Measurements from ENCODE around the gene CTSW.
"Not testable (repeated sequence)": the region's sequence is repeated elsewhere in the genome, so short reads cannot be mapped to it uniquely, and the experiment has no call there.

CTSW gene

GRCh38 chr11:65879617-65880016 lies at the start of gene CTSW:
Gene CTSW, plus strand, starts transcription at chr11:65879837. Its CDS starts 18 bp downstream, at chr11:65879855.
- H3K4me3 ChIP-seq (ENCODE audit: low read depth, low read length): no peak within 1 kb of the TSS
- TF ChIP-seq CTCF (IDR thresholded peaks at IDR 0.05; ENCODE audit: low read depth, low read length): no peak

GRCh38 chr11:65832231-65832630 lies 47.4 kb upstream of the CTSW start:
- not testable (repeated sequence) for H3K4me3 ChIP-seq (ENCODE audit: low read depth, low read length)

GRCh38 chr11:65833297-65834030 lies 46.2 kb upstream of the CTSW start, which contains the start of gene SNX32:
Gene SNX32, plus strand, starts transcription at chr11:65833963. Its CDS starts 103 bp downstream, at chr11:65834066.
- H3K4me3 ChIP-seq (ENCODE audit: low read depth, low read length): peak within 1 kb of the TSS; percentile 59
- TF ChIP-seq CTCF (IDR thresholded peaks at IDR 0.05; ENCODE audit: low read depth, low read length): no peak

- peak overlapping the region; percentile 59 for H3K4me3 ChIP-seq (ENCODE audit: low read depth, low read length)
- TF ChIP-seq CTCF (IDR thresholded peaks at IDR 0.05; ENCODE audit: low read depth, low read length): no peak
Observed at GRCh38 chr11:65834202-65834601, 45.4 kb upstream of the CTSW start.

GRCh38 chr11:65842144-65842543 lies 37.5 kb upstream of the CTSW start:
- TF ChIP-seq CTCF (IDR thresholded peaks at IDR 0.05; ENCODE audit: low read depth, low read length): no peak
- no peak overlapping the region for H3K4me3 ChIP-seq (ENCODE audit: low read depth, low read length)

- no peak overlapping the region for H3K4me3 ChIP-seq (ENCODE audit: low read depth, low read length)
- TF ChIP-seq CTCF (IDR thresholded peaks at IDR 0.05; ENCODE audit: low read depth, low read length): no peak
Observed at GRCh38 chr11:65843811-65844210, 35.8 kb upstream of the CTSW start.

GRCh38 chr11:65844231-65844872 lies 35.3 kb upstream of the CTSW start:
- TF ChIP-seq CTCF (IDR thresholded peaks at IDR 0.05; ENCODE audit: low read depth, low read length): no peak
- H3K4me3 ChIP-seq (ENCODE audit: low read depth, low read length): no peak overlapping the region

All from WI38 (cell line).